Measurements from ENCODE around the gene MMP21.

MMP21 gene, protein sequence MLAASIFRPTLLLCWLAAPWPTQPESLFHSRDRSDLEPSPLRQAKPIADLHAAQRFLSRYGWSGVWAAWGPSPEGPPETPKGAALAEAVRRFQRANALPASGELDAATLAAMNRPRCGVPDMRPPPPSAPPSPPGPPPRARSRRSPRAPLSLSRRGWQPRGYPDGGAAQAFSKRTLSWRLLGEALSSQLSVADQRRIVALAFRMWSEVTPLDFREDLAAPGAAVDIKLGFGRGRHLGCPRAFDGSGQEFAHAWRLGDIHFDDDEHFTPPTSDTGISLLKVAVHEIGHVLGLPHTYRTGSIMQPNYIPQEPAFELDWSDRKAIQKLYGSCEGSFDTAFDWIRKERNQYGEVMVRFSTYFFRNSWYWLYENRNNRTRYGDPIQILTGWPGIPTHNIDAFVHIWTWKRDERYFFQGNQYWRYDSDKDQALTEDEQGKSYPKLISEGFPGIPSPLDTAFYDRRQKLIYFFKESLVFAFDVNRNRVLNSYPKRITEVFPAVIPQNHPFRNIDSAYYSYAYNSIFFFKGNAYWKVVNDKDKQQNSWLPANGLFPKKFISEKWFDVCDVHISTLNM

DNA sequence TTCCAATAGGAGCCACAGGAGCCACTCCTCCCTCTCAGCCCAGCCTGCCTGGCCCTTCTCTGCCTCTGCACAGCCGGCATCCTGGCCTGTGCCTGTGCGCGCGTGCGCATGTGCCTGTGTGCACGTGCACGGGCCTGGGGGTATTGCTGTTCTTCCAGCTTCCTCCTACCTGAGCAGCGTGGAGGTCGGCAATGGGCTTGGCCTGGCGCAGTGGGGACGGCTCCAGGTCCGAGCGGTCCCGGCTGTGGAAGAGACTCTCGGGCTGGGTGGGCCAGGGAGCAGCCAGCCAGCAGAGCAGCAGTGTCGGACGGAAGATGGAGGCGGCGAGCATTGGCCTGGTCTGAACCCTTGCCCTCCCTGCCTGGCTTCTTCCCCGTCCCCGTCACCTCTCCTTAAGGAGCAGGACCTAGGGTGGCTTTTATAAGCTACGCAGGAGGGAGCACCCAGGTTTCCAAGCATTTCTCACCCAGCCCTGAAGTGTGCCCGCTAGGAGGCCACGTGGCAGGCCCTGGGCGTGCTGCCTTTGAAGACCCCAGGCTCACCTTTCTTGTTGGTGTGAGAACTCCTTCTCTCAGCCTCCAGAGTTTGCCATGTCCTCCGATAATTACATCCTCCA, at the start of gene MMP21:
MMP21 (minus strand) TSS at position 331 of the 616 bp plus-strand sequence; CDS start at position 331, 0 bp downstream.
- in situ Hi-C loops (cut with HindIII; ENCODE audit: low sequenced_read_pairs): no loop called here

DNA sequence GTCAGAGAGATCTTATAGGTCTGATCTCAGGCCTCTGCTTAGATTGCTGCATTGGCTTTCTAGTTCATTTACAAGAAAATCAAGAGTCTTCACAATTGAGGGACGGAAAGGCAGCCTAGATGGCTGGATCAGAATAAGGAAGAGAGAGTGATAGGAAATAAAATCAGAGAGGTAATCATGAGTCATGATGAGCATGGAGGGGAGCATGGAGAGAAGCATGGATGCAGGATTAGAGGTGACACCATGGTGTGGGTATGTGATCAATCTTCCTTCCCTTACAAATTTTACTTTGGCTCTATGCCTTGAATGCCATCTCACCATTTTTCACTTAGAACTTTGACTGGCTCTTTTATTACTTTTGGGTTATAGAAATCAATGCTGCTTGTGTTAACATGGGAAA, 49.1 kb upstream of the MMP21 start:
- in situ Hi-C loops (cut with HindIII; ENCODE audit: low sequenced_read_pairs): no loop called here

DNA sequence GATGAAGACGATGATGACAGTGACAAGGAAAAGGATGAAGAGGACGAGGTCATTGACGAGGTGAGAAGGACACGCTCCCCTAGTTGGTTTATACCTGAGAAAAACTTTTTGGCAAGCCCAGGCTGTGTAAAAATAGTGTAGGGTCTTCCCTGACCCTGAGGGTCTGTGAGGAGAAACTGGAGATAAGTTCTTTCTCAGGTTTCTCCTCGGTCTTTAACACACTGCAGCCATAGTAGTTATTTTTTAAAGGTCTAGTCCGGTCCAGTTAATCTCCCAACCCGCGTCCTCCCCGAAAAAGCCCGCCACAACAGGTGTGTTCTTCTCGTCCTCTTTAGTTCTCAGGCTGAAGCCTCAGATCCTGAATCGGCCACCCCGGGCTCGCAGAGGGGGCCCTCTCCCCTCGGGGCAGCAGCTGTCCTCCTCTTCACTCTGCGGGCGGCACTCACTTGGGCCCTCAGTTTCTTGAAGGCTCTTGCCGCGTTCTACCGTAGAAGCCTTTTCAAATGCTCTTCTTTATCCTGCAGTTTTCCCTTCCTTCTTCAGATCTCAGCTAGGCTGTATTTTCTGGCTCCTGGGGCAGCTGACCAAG, 48.1 kb upstream of the MMP21 start:
- in situ Hi-C loops (cut with HindIII; ENCODE audit: low sequenced_read_pairs): no loop called here

DNA sequence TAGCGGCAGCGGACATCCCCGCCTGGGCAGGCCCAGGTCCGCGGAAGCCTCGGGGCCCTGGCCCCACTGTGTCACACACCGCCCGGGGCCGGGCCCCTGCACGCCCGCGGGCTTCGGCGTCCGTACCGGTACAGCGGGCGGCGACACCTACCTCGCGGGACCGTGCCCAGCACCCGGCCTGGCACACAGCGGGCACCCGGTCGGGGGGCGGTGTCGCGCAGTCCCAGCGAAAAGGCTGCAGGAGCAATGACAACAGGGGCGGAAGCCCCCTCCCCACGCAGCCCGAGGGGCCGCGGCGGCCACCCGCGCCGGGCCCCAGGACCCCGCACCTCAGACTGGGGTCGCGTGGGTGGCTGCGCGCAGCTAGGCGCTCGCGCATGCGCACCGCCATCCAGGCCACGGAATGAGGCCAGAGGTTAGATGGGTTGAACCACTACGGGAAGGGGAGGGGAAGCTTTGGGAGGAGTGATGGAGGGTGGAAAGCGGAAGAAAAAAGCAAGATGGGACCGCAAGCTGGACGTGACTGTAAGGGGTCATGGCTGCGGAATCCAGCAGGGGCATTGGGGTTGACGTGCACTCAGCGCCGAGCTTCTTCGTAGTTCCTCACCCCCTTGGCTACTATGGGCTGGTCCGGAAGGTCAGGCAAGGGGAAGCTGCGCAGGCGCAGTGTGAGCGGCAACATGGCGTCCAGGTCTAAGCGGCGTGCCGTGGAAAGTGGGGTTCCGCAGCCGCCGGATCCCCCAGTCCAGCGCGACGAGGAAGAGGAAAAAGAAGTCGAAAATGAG, 47.4 kb upstream of the MMP21 start, which contains the start of the genes BCCIP and UROS:
BCCIP (plus strand) TSS at position 669 of the 785 bp plus-strand sequence; CDS start at position 681, 12 bp downstream.
UROS (minus strand) TSS at position 381 of the 785 bp plus-strand sequence. CDS start 6,759 bp downstream, outside the sequence.
- in situ Hi-C loops (cut with HindIII; ENCODE audit: low sequenced_read_pairs): no loop called here

DNA sequence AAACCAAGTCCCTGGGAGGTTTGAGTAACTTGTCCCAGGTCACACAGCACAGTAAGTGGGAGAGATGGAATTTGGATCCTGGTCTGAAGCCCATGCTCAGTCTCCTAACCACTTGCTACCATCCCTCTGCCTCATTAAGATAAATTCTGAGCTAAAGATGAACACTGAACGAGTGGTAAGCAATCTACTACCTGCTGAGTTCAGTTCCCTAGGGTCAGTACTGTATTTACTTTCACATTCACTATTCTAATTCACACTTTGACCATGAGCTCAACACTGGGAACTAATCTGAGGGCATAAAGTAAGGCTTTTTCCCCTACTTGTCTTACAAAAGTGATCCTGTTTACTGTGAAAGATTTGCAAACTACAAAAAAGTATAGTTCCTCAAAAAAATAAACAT, 45.1 kb upstream of the MMP21 start:
- in situ Hi-C loops (cut with HindIII; ENCODE audit: low sequenced_read_pairs): no loop called here

DNA sequence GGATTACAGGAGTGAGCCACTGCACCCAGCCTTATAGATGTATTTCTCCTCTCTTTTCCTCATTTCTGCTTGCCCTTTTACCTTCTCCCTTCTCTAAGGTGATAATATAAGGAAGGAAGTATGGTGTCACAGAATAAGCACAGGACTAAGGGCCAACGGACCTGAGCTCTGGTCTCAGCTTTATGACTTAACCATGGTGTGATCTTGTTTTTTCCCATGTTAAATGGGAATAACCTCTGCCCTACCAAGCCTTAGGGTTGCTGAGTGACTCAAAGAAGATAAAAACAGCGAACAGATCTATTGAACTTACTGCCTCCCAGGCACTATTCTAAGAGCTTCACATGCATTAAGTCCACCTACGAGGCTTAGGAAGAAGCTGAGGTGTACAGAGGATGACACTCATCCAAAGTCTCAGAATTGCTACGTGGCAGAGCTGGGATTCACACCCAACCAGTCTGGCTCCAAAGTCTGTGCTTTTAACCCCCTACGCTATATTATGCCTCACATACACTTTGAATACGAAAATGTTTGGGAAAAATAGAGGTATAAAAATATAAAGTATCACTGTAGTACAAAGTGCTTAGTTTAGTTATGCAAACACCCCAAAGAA, 41.8 kb upstream of the MMP21 start:
- in situ Hi-C loops (cut with HindIII; ENCODE audit: low sequenced_read_pairs): no loop called here

DNA sequence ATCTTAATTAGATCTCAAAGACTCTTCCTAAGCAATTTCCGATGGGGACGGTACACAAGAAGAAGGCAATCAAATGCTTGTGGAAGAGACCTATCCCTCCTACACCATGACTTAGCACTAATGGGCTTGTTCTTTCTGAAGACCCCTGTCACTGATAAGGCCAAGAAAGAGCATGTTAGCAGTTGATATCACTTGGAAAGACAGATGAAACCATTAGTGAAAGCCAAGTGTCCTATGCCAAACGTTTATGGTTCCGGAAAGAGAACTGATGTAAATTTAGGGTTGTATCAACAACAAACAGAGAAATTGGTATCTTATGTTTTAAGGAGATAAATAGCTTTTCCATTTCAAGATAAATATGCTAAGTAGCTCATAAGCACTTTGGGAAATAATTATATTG, 40.9 kb upstream of the MMP21 start:
- in situ Hi-C loops (cut with HindIII; ENCODE audit: low sequenced_read_pairs): no loop called here

DNA sequence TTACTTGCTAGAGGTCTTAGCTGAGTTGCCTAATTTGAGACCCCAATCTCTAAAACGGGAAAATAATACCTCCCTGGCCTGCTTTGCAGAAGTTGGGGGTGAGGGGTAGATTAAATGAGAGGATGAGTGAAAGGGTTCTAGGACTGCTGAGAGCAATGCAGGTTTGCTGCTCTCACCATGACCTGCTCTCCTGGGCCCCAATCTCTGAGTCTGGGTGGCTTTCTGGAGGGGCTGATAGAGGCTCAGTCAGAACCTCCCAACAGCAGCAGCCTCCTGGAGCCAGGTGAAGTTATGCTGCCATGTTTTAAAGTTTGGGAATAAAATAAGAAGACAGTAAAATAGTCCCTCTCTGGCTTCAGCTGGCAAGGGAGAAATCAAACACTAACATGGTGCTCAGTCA, 40.1 kb upstream of the MMP21 start:
- in situ Hi-C loops (cut with HindIII; ENCODE audit: low sequenced_read_pairs): no loop called here

DNA sequence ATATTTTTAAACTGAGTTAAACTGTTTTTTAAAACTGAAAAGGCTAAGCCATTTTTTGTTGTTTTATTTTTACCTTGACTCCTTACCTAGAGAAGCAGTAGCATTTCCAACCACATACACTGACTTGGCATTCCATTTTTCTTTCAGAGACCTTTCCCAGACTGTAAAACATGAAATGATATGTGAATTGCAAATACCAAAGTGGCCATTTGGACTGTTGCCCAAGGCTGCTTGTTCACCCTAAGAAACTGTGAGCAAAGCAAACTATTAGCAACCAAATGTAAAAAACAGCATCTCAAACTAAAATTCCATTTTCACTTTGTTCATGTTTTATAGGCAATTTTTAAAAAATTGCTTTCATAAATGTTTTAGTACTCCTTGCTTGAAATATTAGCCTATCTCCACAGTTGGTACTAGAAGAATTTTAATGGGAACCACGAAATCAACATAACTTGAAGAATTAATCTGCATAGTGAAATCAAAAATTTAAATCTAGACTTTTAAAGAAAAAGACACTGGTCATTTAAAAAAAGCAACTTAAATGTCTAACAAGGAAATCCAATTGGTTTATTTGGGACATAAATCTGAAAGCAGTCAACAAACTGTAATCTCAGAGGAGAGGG, 36.6 kb upstream of the MMP21 start:
- in situ Hi-C loops (cut with HindIII; ENCODE audit: low sequenced_read_pairs): no loop called here

DNA sequence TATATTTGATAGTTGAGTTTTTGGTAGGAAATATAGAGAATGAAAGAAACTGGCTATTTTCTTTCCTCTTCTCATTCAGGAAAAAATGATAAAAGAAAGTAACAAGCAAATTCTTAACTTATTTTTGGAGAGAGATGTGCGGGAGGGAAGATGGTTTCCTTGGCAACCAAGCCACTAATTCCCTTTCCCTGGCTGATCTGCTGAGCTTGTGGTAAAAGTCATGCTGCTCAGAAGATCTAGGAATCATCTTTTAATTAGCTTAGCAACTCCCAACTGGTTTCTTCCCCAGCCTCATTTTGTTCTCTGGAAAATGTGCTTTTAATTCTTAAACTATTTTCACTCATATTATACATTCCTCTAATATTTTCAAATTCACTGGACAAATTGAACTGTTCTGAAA, 35.6 kb upstream of the MMP21 start:
- in situ Hi-C loops (cut with HindIII; ENCODE audit: low sequenced_read_pairs): no loop called here

DNA sequence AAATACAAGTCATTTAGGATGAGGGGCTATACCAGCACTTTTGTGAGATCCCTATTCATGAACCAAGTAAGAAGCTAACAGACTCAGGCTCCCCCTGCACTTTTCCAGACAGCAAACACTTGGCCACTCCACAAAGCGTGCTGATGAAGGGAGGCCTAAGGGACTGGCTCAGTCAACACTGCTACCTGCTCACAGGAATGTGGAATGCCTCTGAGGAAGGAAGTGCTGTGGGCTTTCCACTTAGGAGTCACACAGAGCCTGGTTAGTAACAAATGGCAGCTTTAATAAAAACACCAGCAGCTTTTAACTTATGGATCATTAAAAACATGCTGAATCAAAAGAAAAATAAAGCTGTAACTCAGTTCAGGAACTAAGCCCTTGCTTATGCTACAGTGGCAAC, 32.4 kb upstream of the MMP21 start:
- in situ Hi-C loops (cut with HindIII; ENCODE audit: low sequenced_read_pairs): no loop called here

DNA sequence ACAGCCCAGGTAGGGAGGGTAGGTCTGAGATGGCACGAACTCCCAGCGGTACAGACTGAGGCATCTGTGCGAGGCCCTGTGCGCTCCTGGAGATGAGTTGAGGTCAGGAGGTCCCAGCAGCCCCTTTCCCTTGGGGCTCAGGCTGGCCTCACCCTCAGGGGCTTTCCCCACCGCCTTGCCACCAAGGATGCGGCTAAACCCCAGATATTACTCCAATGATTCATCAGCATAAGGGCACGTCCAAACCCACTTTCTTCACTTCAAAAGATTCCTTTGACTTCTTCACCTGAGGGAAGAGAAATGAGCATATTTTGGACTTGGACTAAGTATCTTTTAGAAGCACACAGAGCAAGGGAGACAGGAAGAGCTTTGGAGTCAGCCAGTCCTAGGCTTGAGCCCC, 27.1 kb upstream of the MMP21 start:
- in situ Hi-C loops (cut with HindIII; ENCODE audit: low sequenced_read_pairs): no loop called here

DNA sequence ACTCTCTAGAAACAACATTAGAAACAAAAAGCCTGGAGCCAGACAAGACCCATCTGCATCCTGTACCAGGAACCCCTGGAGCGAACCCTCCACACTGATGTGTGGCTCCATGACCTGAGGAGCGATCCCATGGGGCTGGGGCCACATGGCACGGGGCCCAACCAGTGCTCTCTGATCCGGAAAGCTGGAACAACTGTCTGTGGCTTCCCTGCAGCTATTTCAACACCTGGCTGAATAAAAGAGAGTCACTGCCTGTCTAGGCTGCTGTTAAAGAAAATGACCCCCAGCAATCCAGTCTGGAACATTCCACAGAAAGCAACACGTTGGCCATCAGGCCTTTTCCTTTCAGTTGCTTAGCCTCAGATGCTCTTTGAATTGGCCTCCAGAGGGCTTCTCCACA, 26.5 kb upstream of the MMP21 start:
- in situ Hi-C loops (cut with HindIII; ENCODE audit: low sequenced_read_pairs): no loop called here

DNA sequence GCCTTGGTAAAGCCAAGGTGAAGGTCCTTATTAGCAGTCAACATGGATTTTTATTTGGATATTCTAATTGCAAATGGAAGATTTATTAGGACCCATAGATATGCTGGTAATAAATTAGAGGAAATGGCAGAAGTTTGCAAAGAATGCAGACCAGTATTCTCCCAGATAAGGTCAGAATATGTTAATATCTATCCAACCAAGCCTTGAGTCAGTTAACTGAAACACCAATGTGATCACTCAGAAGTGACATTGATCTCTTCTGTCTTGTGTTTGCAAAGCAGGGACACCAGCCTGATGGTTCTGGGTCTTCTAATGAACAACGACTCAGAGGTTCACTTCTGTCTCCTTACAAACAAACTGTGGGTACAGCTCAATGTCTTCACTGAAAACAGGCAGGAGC, 26.0 kb upstream of the MMP21 start:
- in situ Hi-C loops (cut with HindIII; ENCODE audit: low sequenced_read_pairs): no loop called here

DNA sequence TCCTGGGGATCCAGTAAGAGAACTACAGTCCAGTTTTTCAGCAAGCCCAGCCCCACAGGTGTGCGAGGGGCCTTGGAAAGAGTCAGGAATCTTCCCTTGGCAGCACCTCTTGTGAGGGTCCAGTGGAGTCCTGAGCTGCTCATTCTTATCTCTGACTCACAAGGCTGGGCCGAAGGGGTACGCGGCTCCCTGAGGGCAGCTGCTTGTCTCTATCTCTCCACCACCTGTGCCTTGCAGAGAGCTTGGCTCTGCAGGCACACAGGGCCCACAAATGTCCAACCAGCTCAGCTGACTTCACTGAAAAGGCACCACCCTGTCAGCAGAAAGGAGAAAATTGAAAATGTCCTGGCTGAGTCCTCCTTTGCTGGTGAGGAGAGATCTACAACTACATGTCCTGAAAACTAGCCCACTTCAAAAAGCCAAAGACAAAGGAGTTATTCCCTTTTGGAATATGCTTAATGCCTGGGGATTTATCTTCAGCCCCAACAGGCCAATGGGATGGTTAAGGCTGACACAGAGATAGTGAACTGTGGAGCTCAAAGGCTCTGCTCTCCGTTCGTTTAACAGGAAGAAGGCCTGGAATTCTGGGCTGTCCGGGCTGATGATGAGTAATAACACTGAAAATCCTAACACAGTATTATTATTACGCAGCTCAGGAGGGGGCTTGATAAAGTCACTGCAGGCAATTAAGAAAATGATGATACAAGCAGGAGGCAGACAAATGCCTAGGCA, 24.0 kb upstream of the MMP21 start:
- in situ Hi-C loops (cut with HindIII; ENCODE audit: low sequenced_read_pairs): no loop called here

DNA sequence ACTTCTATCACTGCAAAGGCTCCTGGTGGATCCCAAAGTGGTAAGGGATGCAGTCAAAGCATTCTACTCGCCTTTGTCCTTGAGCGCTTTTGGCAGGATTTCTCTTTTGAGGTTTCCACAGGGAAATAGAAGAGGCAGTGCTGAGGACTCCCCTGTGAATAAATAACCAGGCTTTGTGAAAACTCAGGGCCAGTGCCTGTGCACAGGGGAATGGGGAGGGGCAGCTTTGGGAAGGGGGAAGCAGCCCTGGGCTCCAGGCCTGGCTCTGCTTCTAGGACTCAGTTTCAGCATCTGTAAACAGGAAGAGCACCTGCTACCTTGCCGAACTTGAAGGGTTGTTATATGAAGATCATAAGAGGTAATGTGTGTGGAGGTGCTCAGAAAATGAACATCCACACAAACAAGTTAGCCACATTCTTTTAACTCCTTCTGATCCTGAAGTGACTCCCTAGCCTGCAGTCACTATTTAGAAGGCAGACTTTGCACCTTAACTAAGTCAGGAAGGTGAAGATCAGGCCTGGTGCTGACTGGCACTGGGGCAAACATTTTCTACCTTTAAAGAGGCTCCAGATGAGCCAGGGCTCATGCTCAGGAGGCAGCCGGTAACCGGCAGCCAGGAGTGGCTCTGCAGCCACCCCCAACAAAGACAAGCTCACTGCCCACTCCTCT, 22.5 kb upstream of the MMP21 start:
- in situ Hi-C loops (cut with HindIII; ENCODE audit: low sequenced_read_pairs): no loop called here

DNA sequence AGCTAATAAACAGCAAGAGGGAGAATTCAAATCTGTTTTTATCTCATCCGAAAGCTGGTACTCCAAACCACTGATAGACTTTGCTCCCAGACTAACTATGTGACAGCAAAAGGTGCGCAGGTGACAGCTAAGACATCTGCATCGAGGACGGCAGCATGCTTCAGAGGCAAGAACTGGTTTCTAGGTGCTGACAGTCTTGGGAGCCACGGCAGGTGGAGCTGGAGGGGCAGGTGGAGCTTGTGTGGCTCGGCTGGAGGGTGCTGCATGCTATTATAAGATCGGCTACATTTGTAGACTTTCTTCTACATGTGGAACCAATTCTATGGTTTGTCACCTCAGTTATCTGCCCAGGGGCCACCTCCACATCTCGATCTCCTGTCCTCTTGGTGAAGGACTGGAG, 21.8 kb upstream of the MMP21 start:
- in situ Hi-C loops (cut with HindIII; ENCODE audit: low sequenced_read_pairs): no loop called here

DNA sequence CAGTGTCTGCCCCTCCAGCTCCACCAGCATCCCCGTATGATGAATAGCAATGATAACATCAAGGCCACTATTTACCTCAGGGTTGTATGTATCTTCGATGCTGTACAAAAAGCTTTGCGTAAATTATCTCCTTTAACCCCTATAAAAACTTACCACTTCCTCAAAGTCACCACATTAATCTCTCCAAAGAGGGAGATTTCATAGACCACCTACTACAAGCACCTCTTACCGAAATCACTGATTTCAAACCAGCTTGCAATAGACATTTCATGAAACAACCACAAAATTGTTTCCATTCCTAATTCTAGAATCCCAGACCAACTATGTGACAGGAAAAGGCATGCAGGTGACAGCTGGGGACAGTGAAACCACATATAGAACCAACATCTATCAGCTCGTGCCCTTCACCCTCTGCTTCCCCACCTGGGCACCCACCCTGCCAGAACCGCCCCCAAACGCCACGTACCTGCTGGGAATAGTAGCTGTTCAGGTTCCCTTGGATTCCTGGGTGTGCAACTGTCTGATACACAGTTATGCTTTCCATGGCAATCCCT, 20.1 kb upstream of the MMP21 start:
- in situ Hi-C loops (cut with HindIII; ENCODE audit: low sequenced_read_pairs): no loop called here
